ENCODE measurements around the gene SPTBN4.
A peak's percentile ranks its signal among the peaks of the same experiment; 100 is the strongest.

Gene SPTBN4

DNA sequence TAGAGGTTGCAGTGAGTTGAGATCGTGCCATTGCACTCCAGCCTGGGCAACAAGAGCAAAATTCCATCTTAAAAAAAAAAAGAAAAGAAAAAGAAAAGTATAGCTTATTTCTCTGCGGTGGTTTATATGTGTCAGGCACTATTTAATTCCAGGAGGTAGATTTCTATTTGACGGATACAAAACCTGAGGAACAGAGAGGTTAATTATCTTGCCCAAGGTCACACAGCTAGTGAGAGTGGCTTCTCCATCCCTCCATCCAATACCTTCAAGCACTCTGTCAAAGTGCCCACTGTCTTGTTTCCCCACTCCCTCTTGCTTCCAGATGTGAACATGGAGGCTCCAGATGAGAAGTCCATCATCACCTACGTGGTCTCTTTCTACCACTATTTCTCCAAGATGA lies 34.8 kb downstream of the SPTBN4 start:
- H3K4me3 ChIP-seq (replicated peaks; ENCODE audit: low read depth, low read length) = no peak overlapping the region
- no peak for DNase-seq (ENCODE audit: low read depth)
- TF ChIP-seq, protein P1, sequence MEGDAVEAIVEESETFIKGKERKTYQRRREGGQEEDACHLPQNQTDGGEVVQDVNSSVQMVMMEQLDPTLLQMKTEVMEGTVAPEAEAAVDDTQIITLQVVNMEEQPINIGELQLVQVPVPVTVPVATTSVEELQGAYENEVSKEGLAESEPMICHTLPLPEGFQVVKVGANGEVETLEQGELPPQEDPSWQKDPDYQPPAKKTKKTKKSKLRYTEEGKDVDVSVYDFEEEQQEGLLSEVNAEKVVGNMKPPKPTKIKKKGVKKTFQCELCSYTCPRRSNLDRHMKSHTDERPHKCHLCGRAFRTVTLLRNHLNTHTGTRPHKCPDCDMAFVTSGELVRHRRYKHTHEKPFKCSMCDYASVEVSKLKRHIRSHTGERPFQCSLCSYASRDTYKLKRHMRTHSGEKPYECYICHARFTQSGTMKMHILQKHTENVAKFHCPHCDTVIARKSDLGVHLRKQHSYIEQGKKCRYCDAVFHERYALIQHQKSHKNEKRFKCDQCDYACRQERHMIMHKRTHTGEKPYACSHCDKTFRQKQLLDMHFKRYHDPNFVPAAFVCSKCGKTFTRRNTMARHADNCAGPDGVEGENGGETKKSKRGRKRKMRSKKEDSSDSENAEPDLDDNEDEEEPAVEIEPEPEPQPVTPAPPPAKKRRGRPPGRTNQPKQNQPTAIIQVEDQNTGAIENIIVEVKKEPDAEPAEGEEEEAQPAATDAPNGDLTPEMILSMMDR (IDR thresholded peaks at IDR 0.05; ENCODE audit: low read length, missing control alignments) = no peak

DNA sequence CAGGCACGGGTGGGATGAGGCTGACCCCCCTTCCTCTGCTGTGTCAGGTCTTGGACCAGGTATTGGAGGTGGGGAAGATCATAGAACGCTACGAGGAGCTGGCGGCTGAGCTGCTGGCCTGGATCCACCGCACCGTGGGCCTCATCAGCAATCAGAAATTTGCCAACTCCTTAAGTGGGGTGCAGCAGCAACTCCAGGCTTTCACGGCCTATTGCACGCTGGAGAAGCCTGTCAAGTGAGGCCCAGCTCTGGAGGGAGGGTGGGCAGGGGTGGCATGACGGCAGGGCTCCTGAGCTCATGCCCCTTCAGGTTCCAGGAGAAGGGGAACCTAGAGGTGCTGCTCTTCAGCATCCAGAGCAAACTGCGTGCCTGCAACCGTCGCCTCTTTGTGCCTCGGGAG lies 35.3 kb downstream of the SPTBN4 start:
- no peak overlapping the region for H3K4me3 ChIP-seq (replicated peaks; ENCODE audit: low read depth, low read length)
- DNase-seq (ENCODE audit: low read depth) = no peak
- TF ChIP-seq, protein P1 (IDR thresholded peaks at IDR 0.05; ENCODE audit: low read length, missing control alignments) = no peak

DNA sequence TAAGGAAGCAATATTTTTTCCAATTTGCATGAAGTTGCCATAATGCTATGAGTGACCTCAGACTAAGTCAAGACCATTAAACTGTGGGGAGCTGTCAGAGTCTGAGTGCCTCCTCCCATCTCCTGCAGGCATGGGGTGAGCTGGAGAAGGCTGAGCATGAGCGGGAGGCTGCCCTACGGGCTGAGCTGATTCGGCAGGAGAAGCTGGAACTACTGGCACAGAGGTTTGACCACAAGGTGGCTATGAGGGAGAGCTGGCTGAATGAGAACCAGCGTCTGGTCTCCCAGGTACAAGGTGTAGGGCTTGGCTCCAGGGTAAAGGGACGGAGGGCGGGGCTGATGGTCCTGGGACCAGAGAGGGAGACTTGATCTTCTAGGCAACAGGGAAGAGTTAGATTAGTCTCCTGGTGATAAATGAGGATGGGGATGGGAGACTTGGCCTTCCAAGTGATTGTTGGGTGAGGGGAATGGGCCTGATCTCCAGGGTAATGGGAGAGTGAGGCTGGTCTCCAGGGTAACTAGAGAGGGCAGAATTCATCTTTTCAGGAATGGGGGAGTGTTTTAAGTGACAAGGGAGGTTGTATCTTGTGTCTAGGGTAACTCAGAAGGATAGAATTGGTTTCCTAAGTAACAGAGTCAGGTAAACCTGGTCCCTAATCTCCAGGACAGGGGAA lies 36.0 kb downstream of the SPTBN4 start:
- H3K4me3 ChIP-seq (replicated peaks; ENCODE audit: low read depth, low read length) = no peak overlapping the region
- no peak for DNase-seq (ENCODE audit: low read depth)
- TF ChIP-seq, protein P1 (IDR thresholded peaks at IDR 0.05; ENCODE audit: low read length, missing control alignments) = peak; percentile 17

DNA sequence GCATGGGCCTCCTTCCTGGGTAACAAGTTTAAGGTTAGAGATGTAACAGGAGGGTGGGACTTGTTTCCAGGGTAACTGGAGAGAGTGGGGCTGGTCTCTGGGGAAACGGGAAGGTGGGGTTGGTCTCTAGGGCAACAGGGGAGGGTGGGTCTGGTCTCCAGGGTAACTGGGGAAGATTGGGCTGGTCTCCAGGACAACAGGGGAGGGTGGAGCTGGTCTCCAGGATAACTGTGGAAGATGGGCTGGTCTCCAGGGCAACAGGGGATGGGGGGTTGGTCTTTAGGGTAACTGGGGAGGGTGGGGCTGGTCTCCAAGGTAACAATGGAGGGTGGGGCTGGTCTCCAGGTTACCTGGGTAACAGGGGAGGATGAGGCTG lies 36.5 kb downstream of the SPTBN4 start:
- TF ChIP-seq, protein P1 (IDR thresholded peaks at IDR 0.05; ENCODE audit: low read length, missing control alignments) = no peak
- H3K4me3 ChIP-seq (replicated peaks; ENCODE audit: low read depth, low read length) = no peak overlapping the region
- no peak for DNase-seq (ENCODE audit: low read depth)

DNA sequence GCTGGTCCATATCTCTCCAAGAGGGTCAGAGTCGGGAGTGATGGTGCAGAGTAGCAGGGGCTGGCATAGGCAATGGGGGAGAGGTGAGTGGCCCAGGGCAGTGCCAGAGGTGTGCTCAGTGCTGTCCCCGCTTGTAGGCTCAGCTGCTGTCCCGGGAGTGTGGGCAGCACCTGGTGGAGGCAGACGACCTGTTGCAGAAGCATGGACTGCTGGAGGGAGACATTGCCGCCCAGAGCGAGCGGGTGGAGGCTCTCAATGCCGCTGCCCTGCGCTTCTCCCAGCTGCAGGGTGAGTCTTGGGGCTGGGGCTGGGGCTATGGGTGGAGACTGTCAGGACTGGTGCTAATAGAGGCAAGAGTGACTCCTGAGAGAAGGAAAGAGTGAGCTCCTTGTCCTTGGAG lies 39.3 kb downstream of the SPTBN4 start:
- TF ChIP-seq, protein P1 (IDR thresholded peaks at IDR 0.05; ENCODE audit: low read length, missing control alignments) = no peak
- no peak overlapping the region for H3K4me3 ChIP-seq (replicated peaks; ENCODE audit: low read depth, low read length)
- no peak for DNase-seq (ENCODE audit: low read depth)

DNA sequence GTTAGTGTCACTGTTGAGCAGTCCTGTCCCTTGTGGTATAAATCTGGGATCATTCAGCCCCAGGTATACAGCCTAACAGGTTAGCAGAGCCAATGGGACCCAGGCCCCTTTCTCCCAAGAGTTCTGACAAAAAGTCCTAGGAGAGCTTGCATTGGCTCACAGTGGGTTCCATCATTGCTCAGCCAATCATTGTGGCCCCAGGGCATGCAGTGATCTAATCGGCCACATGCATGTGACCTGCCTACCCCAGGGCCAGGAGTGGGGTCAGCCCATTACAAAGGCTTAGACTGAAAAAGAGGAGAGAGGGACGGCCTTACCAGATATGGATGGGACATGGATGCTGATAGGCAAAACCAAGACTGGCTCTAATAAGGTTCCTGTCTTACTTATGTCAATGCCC lies 41.1 kb downstream of the SPTBN4 start:
- H3K4me3 ChIP-seq (replicated peaks; ENCODE audit: low read depth, low read length) = no peak overlapping the region
- TF ChIP-seq, protein P1 (IDR thresholded peaks at IDR 0.05; ENCODE audit: low read length, missing control alignments) = no peak
- no peak for DNase-seq (ENCODE audit: low read depth)

DNA sequence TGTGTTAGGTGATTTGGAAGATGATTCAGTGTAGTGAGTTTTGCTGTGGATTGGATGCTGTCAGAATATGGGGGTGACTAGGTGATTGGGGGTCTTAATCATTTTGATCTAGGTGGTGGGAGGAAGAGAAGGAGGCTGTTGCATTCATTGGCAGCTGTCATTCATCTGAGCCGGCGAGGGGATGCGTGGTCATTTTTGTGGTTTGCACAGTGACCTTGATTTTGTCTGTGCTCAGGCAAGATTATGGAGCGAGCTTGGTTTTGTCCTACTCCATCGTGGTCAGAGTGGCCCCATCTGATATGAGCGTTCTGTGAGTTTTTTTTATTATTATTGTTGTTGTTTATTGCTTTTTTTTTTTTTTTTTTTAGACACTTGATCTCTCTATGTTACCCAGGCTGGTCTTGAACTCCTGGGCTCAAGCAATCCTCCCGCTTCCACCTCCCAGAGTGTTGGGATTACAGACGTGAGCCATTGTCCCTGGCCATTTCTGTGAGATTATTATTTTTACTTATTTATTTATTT lies 42.0 kb downstream of the SPTBN4 start:
- H3K4me3 ChIP-seq (replicated peaks; ENCODE audit: low read depth, low read length) = no peak overlapping the region
- TF ChIP-seq, protein P1 (IDR thresholded peaks at IDR 0.05; ENCODE audit: low read length, missing control alignments) = no peak
- DNase-seq (ENCODE audit: low read depth) = no peak

Data from fibroblast of pulmonary artery (primary cell).